A549 treated with CpdA at 1 μM for 4 hours (cell line): ENCODE data around the gene TFAP2B. TPM values are rescaled to one million over a fixed set of nuclear protein-coding genes. Genes with fewer than 3 reads are reported as not detected.

Source experiments
- total RNA-seq: library from RNA; stranded (reverse); fragments of 200-300 nt; extraction: Qiagen RNA extraction; gene quantifications from 5 replicates; pipeline ENCODE4 v1.2.3, GENCODE V29; 2022; ENCODE audit warnings: low read depth

The TFAP2B gene
- total RNA-seq = not detected in 5 replicates

DNA sequence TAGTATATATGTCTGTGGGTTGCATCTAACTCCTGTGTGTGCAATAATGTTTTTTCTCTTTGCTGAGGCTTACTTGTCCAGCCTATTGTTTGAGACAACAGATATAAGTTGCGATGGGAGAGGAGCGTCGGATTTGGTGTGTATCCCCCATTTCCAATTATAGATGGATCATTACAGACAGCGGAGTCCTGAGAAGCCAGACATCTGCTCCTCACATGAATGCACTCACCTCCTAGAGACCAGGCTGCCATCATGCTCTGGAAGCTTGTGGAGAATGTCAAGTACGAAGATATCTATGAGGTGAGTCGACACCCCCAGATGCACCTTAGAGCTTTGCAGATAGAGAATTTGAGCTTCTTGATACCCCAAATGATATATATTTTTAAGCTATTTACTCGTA is at the start of gene TFAP2B:
Gene TFAP2B, plus strand, starts transcription at position 199 of the 400 bp plus-strand sequence. Its CDS starts 21 bp downstream, at position 220.

Other genes with a start within 250 kb of the TFAP2B start
- not detected in 5 replicates for gene TFAP2D, start 105.3 kb upstream of the TFAP2B start, total RNA-seq